GM19468 (cell line): ENCODE measurements around the gene PROSER3.

Experiments used
- ATAC-seq: cut with Tn5 transposase; IDR thresholded peaks from one replicate; pipeline ENCODE4 v1.9.1; 2021; ENCODE audit warnings: mild to moderate bottlenecking, moderate library complexity, moderate number of reproducible peaks; ENCODE audit not compliant: unreplicated experiment; ENCODE audit errors: extremely low read depth

Gene PROSER3

DNA sequence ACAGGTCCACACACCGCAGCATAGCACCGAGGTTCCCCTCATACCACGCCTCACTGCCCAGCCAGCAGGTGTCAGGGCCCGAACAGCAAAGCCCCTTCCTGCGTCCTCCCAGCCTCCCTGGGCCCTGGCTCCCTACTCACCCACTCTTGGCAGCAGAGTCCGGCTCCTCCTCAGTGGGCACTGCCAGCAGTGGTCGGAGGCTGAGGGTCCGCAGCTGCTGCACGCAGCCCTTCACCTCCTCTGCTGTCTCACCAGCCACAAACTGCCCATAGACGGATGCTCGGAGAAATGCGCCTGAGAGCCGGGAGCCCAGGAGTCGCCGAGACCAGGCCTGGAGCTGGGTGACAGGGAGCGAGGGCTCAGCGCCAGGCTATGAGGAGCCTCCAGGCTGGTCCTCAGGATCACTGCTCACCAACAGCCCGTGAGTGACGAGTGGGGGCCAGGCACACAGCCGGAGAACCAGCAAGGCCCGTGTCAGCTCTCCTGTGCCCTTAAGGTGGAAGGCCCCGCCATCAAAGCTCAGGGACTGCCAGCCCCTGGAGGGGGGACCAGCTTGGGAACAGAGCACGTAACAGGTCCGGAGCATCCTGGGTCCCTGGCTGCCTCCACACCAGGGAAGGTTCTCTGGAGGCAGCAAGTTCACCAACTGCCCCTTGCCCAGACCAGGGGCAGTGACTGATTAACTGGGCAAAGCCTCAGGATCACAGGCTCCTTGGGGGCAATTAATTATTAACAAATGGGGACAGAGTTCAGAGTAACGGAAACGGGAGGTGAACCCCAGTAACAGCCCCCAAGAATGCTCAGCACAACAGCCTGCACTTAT lies 54.5 kb downstream of the PROSER3 start, which contains the start of gene PRODH2:
PRODH2 (minus strand) TSS at position 626 of the 823 bp plus-strand sequence; CDS start at position 586, 40 bp downstream.
- ATAC-seq = no peak

DNA sequence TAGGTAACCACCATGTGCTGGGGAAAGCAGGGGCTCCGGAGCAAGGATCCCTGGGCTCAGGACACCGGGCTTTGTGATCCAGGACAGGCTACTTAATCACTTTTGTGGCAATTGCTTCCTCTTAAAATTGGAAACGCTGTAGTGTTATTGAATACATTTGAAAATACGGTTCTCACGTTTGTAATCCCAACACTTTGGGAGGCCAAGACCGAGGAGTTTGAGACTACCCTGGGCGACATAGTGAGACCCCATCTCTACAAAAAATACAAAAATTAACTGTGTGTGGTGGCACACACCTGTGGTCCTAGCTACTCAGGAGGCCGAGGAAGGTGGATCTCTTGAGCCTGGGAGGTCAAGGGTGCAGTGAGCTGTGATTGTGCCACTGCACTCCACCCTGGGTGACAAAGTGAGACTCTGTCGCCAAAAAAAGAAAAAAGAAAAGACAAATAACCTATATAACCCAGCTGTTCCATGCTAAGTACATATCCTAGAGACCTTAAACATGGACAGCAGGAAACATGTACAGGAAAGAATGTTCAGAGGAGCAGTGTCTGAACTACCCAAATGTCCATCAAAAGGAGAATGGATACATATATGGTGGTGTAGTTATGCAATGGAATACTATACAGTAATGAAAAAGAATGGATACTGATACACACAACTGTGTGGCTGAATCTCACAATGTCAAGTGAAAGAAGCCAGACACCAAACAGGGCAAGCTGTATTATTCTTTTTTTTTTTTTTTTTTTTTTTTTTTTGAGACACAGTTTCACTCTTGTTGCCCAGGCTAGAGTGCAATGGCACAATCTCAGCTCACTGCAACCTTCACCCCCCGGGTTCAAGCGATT lies 55.3 kb downstream of the PROSER3 start:
- no peak for ATAC-seq

DNA sequence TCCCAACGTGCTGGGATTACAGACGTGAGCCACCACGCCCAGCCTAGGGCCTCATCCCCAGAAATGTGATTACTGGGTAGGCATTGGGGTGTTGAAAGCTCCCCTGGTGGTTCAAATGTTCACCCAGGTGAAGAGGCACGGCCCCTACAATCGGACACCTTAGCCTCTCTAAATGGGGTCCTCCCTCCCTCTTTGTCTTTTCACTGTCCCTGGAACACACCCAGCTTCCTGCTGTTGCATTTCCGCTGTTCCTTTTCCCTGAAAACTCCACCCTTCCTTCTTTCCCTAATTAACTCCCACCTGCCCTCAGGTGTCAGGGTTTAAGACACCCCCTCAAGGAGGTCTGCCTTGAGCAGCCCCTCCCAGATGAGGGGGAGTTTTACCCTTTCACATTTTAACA lies 58.3 kb downstream of the PROSER3 start:
- no peak for ATAC-seq

DNA sequence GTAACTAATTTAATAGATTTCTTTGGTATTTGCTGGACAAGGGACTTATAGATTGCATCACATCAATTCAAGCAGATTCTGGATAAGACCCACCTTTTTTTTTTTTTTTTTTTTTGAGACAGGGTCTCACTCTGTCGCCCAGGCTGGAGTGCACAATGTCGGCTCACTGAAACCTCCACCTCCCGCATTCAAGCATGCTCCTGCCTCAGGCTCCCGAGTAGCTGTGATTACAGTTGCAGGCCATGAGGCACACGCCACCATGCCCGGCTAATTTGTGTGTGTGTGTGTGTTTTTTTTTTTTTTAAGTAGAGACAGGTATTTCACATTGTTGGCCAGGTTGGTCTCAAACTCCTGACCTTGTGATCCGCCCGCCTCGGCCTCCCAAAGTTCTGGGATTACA lies 58.9 kb downstream of the PROSER3 start:
- ATAC-seq = no peak

DNA sequence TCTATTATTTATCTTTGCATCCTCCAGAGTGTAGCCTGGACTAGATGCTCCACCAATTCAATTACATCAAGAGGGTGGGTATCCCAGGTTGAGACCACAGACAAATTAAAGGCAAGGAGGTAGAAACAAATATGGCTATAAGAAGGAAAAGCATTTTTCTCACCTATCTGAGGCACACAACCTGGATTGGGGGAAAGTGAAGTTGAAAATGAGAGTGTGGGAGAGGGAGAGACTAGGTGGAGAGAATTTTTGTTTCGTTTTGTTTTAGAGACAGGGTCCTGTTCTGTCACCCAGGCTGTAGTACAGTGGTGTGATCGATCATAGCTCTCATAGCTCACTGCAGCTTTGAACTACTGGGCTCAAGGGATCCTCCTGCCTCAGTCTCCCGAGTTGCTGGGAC lies 60.5 kb downstream of the PROSER3 start:
- no peak for ATAC-seq
